Mucosa of rectum (tissue), 2 donors: Measurements from ENCODE around the gene TSPEAR.

Experiments
- H3K27ac ChIP-seq, 2 donors: one replicate each; pipeline ENCODE4 v1.7.0; 2013; ENCODE audit warnings: inconsistent platforms in 2 of 2, low read depth in 2 of 2, low read length in 2 of 2
- H3K27me3 ChIP-seq, 2 donors: one replicate each; pipeline ENCODE4 v1.7.0; 2013; ENCODE audit warnings: low read length in 2 of 2; ENCODE audit not compliant: control insufficient read depth in 2 of 2, insufficient read depth in 2 of 2
- H3K36me3 ChIP-seq, 2 donors: one replicate each; pipeline ENCODE4 v1.7.0; 2013; ENCODE audit warnings: low read length in 2 of 2; ENCODE audit not compliant: control insufficient read depth in 2 of 2, insufficient read depth in 2 of 2
- H3K4me1 ChIP-seq, 2 donors: one replicate each; pipeline ENCODE4 v1.7.0; 2013; ENCODE audit warnings: low read length in 2 of 2, mild to moderate bottlenecking in 1 of 2; ENCODE audit not compliant: control insufficient read depth in 2 of 2, insufficient read depth in 2 of 2
- H3K4me3 ChIP-seq, 2 donors: one replicate each; pipeline ENCODE4 v1.7.0; 2013; ENCODE audit warnings: low read length in 2 of 2
- H3K9ac ChIP-seq, 2 donors: one replicate each; pipeline ENCODE4 v1.7.0; 2013; ENCODE audit warnings: low read length in 2 of 2, low read depth in 1 of 2, mild to moderate bottlenecking in 1 of 2
- H3K9me3 ChIP-seq, 2 donors: one replicate each; pipeline ENCODE4 v1.7.0; 2013; ENCODE audit warnings: low read length in 2 of 2; ENCODE audit not compliant: control insufficient read depth in 2 of 2
- donor health status: healthy.
- donor health status: Normal muscosa, but diverticular disease.

TSPEAR gene

DNA sequence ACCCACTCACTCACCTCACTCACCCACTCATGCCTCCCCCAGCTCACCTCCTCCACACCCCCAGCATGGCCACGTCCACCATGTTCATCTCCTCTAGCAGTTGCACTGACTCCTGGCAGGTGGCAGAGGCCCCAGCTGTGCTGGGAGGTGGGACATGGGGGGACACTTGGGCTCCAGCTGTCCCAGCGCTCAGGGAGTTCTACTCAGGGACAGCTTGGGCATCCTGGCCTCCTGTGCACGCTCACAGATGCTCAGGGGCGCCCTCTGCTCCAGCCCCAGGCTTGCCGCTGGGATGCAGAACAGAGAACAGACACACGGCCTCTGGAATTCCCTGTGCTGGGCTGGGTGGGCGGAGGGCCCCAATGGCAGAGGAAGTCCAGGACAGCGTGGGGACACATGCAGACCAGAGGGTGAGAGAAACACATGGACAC lies 94.3 kb downstream of the TSPEAR start:
- H3K27ac ChIP-seq = no peak overlapping the region
- no peaks in the 10 kb centered on the region for H3K27me3 ChIP-seq
- H3K4me3 ChIP-seq = no peak overlapping the region
- H3K4me1 ChIP-seq = no peaks in the 10 kb centered on the region
- H3K9me3 ChIP-seq = no peaks in the 10 kb centered on the region
- H3K9ac ChIP-seq = no peak overlapping the region
- no peaks in the 10 kb centered on the region for H3K36me3 ChIP-seq

- Histone ChIP-seq H3K27me3 (no peaks in the 10 kb centered on the region), H3K9ac (no peak overlapping the region), H3K36me3 (no peaks in the 10 kb centered on the region), H3K9me3 (peaks cover 0 to 5% of the 10 kb centered on the region in 2 donors), H3K4me1 (no peaks in the 10 kb centered on the region), H3K4me3 (no peak overlapping the region), H3K27ac (no peak overlapping the region)
Measured at GRCh38 chr21:44616591-44616926, 94.8 kb downstream of the TSPEAR start.

- Histone ChIP-seq H3K9ac (no peak overlapping the region), H3K4me3 (no peak overlapping the region), H3K36me3 (no peaks in the 10 kb centered on the region), H3K27ac (no peak overlapping the region), H3K4me1 (no peaks in the 10 kb centered on the region), H3K9me3 (peaks cover 0 to 5% of the 10 kb centered on the region in 2 donors), H3K27me3 (no peaks in the 10 kb centered on the region)
Measured at GRCh38 chr21:44615911-44616590, 95.3 kb downstream of the TSPEAR start.

GRCh38 chr21:44615466-44615865 lies 95.9 kb downstream of the TSPEAR start:
- Histone ChIP-seq H3K36me3 (no peaks in the 10 kb centered on the region), H3K27me3 (no peaks in the 10 kb centered on the region), H3K4me1 (no peaks in the 10 kb centered on the region), H3K9ac (no peak overlapping the region), H3K4me3 (no peak overlapping the region), H3K27ac (no peak overlapping the region), H3K9me3 (peaks cover 0 to 5% of the 10 kb centered on the region in 2 donors)

DNA sequence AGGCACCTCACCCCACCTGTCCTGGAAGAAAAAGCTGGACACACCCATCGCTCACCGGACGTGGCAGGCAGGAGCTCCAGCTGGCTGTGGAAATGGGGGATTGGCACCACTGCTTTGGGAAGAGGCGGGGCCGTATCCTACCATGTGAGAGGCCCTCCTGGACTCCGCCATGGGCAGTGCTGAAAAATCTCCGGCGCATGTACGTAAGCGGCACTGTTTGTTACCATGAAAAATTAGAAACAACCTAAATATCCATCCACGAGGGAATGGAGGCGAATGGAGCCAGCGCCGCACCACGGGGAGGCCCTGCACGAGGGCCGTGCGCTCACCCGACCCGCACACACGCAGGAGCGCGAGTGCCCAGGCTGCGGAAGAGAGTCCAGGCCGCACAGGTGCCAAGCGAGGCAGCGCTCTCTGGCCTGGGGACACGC lies 96.4 kb downstream of the TSPEAR start:
- Histone ChIP-seq H3K27me3 (no peaks in the 10 kb centered on the region), H3K36me3 (no peaks in the 10 kb centered on the region), H3K4me1 (no peaks in the 10 kb centered on the region), H3K9me3 (peaks cover 0 to 5% of the 10 kb centered on the region in 2 donors), H3K9ac (no peak overlapping the region), H3K27ac (no peak overlapping the region), H3K4me3 (no peak overlapping the region)

DNA sequence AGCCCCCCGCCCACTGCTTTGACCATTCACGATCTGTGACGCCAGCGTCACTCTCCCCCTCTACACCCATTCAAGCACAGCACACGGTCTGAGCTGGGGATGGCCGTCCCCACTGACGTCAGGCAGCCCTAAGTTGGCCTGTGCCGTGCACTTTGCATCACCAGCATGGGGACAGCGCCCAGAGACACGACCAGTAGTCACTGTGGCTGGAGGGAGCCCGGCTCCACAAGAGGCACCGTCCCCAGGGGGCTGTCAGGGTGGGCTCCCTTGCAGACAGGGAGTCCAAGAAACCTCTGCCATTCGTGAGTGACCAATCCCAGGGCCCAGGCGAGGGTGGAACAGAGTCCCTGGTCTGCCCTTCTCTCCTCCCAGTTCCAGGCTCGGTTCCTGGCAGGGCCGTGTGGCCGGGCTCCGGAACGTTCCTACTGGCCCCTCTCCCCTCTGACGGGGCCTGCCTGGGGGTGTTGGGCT lies 97.2 kb downstream of the TSPEAR start:
- Histone ChIP-seq H3K9me3 (peaks cover 0 to 5% of the 10 kb centered on the region in 2 donors), H3K9ac (no peak overlapping the region), H3K27ac (no peak overlapping the region), H3K36me3 (no peaks in the 10 kb centered on the region), H3K4me3 (no peak overlapping the region), H3K4me1 (no peaks in the 10 kb centered on the region), H3K27me3 (no peaks in the 10 kb centered on the region)

DNA sequence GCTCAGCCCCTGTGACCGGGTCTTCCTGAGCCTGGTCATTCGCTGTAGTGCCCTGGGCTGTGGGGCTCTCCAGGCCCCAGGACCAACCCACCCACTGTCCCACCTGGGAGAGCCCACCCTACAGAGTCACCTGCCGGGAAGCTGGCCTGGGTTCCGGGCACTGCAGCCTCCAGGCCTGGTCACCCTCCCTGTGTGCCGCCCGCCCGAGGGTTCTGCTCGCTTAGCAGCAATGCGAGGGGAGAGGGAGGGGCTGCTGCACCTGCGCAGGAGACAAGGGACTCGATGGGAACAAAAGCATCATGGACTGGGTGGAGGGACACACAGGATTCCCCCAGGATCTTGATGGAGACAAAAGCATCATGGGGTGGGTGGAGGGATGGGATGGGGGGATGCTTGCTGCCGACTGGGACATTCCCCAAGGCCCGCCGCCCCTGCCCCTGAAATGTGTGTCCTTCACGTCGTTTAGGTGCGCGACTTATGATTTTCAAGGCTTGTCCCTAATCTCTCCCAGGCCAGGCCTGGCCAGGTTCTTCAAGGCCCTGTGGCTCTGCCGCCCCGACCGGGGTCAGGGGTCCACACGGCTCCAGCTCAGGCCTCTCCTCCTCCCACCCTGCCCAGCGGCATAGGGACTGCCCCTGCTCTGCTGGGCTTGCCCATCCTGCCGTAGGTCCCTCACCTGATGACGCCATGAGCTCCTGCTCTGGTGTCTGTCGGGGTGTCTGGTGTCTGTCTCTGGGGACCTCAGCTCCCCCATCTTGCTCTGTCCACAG lies 97.8 kb downstream of the TSPEAR start:
- no peak overlapping the region for H3K9ac ChIP-seq
- no peaks in the 10 kb centered on the region for H3K4me1 ChIP-seq
- no peaks in the 10 kb centered on the region for H3K27me3 ChIP-seq
- no peak overlapping the region for H3K4me3 ChIP-seq
- no peak overlapping the region for H3K27ac ChIP-seq
- H3K9me3 ChIP-seq = peaks cover 0 to 5% of the 10 kb centered on the region in 2 donors
- no peaks in the 10 kb centered on the region for H3K36me3 ChIP-seq

- H3K4me1 ChIP-seq = no peaks in the 10 kb centered on the region
- H3K36me3 ChIP-seq = no peaks in the 10 kb centered on the region
- H3K9me3 ChIP-seq = peaks cover 0 to 5% of the 10 kb centered on the region in 2 donors
- H3K9ac ChIP-seq = no peak overlapping the region
- H3K27ac ChIP-seq = no peak overlapping the region
- no peak overlapping the region for H3K4me3 ChIP-seq
- no peaks in the 10 kb centered on the region for H3K27me3 ChIP-seq
Measured at GRCh38 chr21:44612669-44613229, 98.6 kb downstream of the TSPEAR start.

- Histone ChIP-seq H3K27me3 (no peaks in the 10 kb centered on the region), H3K27ac (no peak within 1 kb of the TSS), H3K4me1 (no peaks in the 10 kb centered on the region), H3K4me3 (no peak within 1 kb of the TSS), H3K36me3 (no peaks in the 10 kb centered on the region), H3K9ac (no peak within 1 kb of the TSS), H3K9me3 (peaks cover 0 to 5% of the 10 kb centered on the region in 2 donors)
Measured at GRCh38 chr21:44612029-44612486, 99.3 kb downstream of the TSPEAR start, which contains the start of gene KRTAP10-8. Gene KRTAP10-8, plus strand, starts transcription at chr21:44612079. Its CDS starts 22 bp downstream, at chr21:44612101.

DNA sequence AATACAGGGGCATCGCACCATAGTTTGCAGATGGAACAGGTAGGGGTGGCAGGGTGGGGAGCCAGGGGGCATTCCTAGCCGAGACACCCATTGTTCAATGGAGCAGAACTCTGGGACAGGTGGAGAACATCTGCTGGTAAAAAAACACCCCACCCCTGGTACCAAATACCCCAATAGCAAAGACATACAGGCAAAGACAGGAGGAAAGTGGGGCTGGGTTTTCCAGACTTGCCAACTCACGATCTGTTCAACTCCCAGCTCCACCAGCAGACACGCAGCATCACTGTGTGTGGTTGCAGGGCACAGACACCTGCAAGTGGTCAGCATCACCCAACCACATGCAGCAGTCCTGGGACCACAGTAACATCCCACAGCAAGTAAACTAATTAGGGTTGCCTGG lies 99.8 kb downstream of the TSPEAR start:
- Histone ChIP-seq H3K9ac (no peak overlapping the region), H3K27me3 (no peaks in the 10 kb centered on the region), H3K4me1 (no peaks in the 10 kb centered on the region), H3K4me3 (no peak overlapping the region), H3K36me3 (no peaks in the 10 kb centered on the region), H3K9me3 (peaks cover 0 to 5% of the 10 kb centered on the region in 2 donors), H3K27ac (no peak overlapping the region)
